K562 (cell line): ENCODE measurements around the gene NAGPA. TPM values are rescaled to one million over a fixed set of nuclear protein-coding genes. Genes with fewer than 3 reads are reported as not detected.

Source experiments
- ATF3 ChIP-seq, 2 experiments: fragments of 450-650 bp in 1 of 2; sonication (generic) in 1 of 2; formaldehyde crosslinking in 1 of 2; IDR thresholded peaks in 1 of 2; conservative IDR thresholded peaks in 1 of 2; 2 replicates each; pipeline versions ENCODE4 v1.6.1 to v1.8.1; 2016 to 2023; ENCODE audit warnings: mild to moderate bottlenecking in 2 of 2, moderate library complexity in 2 of 2, inconsistent platforms in 1 of 2, missing genetic modification reagents in 1 of 2
- BDP1 ChIP-seq: IDR thresholded peaks from 3 replicates; pipeline ENCODE4 v1.6.1; 2011; ENCODE audit not compliant: insufficient read length, insufficient read depth
- GABPA ChIP-seq: fragments of 200-800 bp; sonication (Bioruptor generic); conservative IDR thresholded peaks from 2 replicates; pipeline ENCODE4 v1.6.1; 2016; ENCODE audit warnings: low read depth, missing genetic modification characterization, missing compliant biosample characterization
- MGA ChIP-seq: fragments of 450-650 bp; IDR thresholded peaks from 2 replicates; pipeline ENCODE4 v1.6.1; 2016; ENCODE audit warnings: mild to moderate bottlenecking, moderate library complexity
- NFIC ChIP-seq: fragments of 450-650 bp; IDR thresholded peaks from 2 replicates; pipeline ENCODE4 v1.6.1; 2017; ENCODE audit warnings: mild to moderate bottlenecking, inconsistent platforms
- TOE1 ChIP-seq, 2 experiments: fragments of 450-650 bp in 1 of 2; sonication (generic) in 1 of 2; formaldehyde crosslinking in 1 of 2; IDR thresholded peaks; 2 replicates each; pipeline versions ENCODE4 v1.7.1 to v1.8.0; 2016 to 2022; ENCODE audit warnings: borderline replicate concordance in 2 of 2, mild to moderate bottlenecking in 2 of 2, antibody characterized with exemption in 1 of 2, inconsistent platforms in 1 of 2, low read depth in 1 of 2, missing genetic modification reagents in 1 of 2, moderate library complexity in 1 of 2
- polyA plus RNA-seq, 8 experiments: library from polyadenylated mRNA; depleted of rRNA in 4 of 8; stranded (reverse) in 5 of 8; unstranded in 3 of 8; fragments of >200 nt; fragmentation: Nextera tagmentation in 2 of 8; fragmentation: Illumina TruSeq in 1 of 8; extraction: Ambion mirVana in 2 of 8; extraction: Trizol in 1 of 8; gene quantifications; 2 replicates each; pipeline versions ENCODE4 v1.2.1 to v1.2.3, GENCODE V29; 2011 to 2014; ENCODE audit warnings: inconsistent platforms in 1 of 8, missing spikeins in 1 of 8
- total RNA-seq, 7 experiments: library from RNA; depleted of rRNA in 6 of 7; stranded (reverse); fragments of >200 nt in 6 of 7; fragmentation: Illumina TruSeq in 2 of 7; extraction: Trizol in 2 of 7; gene quantifications; 2 replicates each; pipeline versions ENCODE4 v1.2.1 to v1.2.3, GENCODE V29; 2011 to 2021; ENCODE audit warnings: low replicate concordance in 1 of 7
- TF ChIP-seq, protein P1 (sequence below), 2 experiments: fragments of 450-650 bp; IDR thresholded peaks; 2 replicates each; pipeline ENCODE4 v1.6.1; 2018; ENCODE audit warnings: mild to moderate bottlenecking in 2 of 2, low read depth in 1 of 2; ENCODE audit not compliant: partially characterized antibody in 2 of 2

The NAGPA gene
- total and polyA plus RNA-seq, 9 of the 15 experiments (the other 6 are each of a cell fraction or from before 2014, with no cell fraction given), result 0.15 to 12.7 (median 4.6) TPM

DNA sequence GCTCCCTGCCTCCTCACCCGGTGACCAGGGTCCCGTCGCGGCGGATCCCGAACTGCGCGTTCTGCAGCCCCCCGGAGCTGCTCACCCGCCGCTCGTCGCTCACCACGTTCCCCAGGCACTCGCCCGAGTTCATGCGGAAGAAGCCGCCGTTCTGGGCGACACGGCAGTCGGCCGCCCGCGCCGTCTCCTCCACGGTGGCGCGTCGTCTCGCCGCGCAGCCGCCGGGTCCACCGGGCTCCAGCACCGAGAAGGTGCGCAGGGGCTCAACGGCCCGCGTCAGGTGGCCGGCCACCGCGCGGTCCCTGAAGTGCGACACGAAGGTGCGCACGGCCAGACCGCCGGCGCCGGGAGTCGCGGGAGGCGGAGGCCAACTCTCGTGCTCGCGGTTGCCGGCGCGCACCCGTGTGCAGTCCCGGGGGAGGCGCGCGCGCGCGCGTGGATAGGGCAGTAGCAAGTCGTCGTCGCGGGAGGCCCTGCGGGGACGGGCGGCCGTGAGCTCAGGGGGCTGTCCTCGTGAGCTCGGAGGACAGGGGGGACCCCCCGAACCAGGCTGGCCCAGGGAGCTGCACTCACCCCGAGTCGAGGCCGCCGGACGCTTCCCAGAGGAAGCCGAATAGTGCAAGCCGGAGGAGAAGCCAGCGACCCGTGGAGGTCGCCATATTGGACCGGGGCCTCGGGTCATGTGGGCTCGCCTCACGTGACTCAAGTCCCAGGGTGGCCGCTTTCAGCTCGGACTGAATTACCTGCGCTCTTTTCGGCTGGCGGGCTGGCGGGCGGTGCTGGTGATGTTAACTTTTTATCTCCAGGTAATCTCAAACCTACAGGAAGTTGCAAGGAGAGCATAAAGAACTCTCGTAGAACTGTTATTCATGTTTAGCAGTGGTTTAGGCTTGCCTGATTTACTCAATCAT is at the start of gene NAGPA (continued):
- no peak for TF ChIP-seq MGA
- no peak for TF ChIP-seq BDP1
- TF ChIP-seq, protein P1, sequence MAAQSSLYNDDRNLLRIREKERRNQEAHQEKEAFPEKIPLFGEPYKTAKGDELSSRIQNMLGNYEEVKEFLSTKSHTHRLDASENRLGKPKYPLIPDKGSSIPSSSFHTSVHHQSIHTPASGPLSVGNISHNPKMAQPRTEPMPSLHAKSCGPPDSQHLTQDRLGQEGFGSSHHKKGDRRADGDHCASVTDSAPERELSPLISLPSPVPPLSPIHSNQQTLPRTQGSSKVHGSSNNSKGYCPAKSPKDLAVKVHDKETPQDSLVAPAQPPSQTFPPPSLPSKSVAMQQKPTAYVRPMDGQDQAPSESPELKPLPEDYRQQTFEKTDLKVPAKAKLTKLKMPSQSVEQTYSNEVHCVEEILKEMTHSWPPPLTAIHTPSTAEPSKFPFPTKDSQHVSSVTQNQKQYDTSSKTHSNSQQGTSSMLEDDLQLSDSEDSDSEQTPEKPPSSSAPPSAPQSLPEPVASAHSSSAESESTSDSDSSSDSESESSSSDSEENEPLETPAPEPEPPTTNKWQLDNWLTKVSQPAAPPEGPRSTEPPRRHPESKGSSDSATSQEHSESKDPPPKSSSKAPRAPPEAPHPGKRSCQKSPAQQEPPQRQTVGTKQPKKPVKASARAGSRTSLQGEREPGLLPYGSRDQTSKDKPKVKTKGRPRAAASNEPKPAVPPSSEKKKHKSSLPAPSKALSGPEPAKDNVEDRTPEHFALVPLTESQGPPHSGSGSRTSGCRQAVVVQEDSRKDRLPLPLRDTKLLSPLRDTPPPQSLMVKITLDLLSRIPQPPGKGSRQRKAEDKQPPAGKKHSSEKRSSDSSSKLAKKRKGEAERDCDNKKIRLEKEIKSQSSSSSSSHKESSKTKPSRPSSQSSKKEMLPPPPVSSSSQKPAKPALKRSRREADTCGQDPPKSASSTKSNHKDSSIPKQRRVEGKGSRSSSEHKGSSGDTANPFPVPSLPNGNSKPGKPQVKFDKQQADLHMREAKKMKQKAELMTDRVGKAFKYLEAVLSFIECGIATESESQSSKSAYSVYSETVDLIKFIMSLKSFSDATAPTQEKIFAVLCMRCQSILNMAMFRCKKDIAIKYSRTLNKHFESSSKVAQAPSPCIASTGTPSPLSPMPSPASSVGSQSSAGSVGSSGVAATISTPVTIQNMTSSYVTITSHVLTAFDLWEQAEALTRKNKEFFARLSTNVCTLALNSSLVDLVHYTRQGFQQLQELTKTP (IDR thresholded peaks at IDR 0.05; ENCODE audit: low read depth in 1 of 2, partially characterized antibody in 2 of 2), result peak in 1 of 2 experiments; percentile 94
- TF ChIP-seq NFIC, result 0 out of 2 replicates have a peak, but pooled peaks have one; percentile 17
- TF ChIP-seq GABPA (tag), result 0 out of 2 replicates have a peak, but pooled peaks have one; percentile 55
- TF ChIP-seq TOE1 (IDR thresholded peaks at IDR 0.05; ENCODE audit: borderline replicate concordance), result peak; percentile 93
- no peak for TF ChIP-seq TOE1 (CRISPR knock-in tag; IDR thresholded peaks at IDR 0.05; ENCODE audit: borderline replicate concordance, low read depth)
- TF ChIP-seq ATF3 (IDR thresholded peaks at IDR 0.05), result peak; percentile 33; the same call in 1 of the 2 replicates
- TF ChIP-seq ATF3 (CRISPR knock-in tag; conservative IDR thresholded peaks at IDR 0.05), result no peak
